Lung (tissue), 12 donors: Measurements from ENCODE around the gene KISS1R. TPM values are rescaled to one million over a fixed set of nuclear protein-coding genes. Genes with fewer than 3 reads are reported as not detected.

Experiments
- ATAC-seq: fragments of 200-7000 bp; cut with Tn5 transposase; one replicate; pipeline ENCODE4 v1.9.1; 2020; ENCODE audit warnings: moderate number of reproducible peaks; ENCODE audit not compliant: insufficient read depth, low FRiP score
- DNase-seq, 3 donors: peaks; one replicate each; pipeline ENCODE4 v3.0.0-alpha.2; 2013 to 2017
- H3K27ac ChIP-seq, 2 donors: one replicate each; pipeline ENCODE4 v1.5.1; 2013; ENCODE audit warnings: mild to moderate bottlenecking in 2 of 2, moderate library complexity in 2 of 2, control low read depth in 1 of 2, inconsistent platforms in 1 of 2, low read depth in 1 of 2, low read length in 1 of 2
- H3K27me3 ChIP-seq, 3 donors: one replicate each; pipeline ENCODE4 v1.5.1; 2013; ENCODE audit warnings: low read length in 2 of 3; ENCODE audit not compliant: control insufficient read depth in 3 of 3, insufficient read depth in 3 of 3
- H3K36me3 ChIP-seq, 4 donors: one replicate each; pipeline ENCODE4 v1.5.1; 2013; ENCODE audit warnings: low read length in 4 of 4, mild to moderate bottlenecking in 1 of 4, moderate library complexity in 1 of 4; ENCODE audit not compliant: control insufficient read depth in 4 of 4, insufficient read depth in 4 of 4
- H3K4me1 ChIP-seq, 5 donors: one replicate each; pipeline ENCODE4 v1.5.1; 2013; ENCODE audit warnings: low read length in 5 of 5, mild to moderate bottlenecking in 2 of 5, moderate library complexity in 1 of 5; ENCODE audit not compliant: control insufficient read depth in 5 of 5, insufficient read depth in 5 of 5
- H3K4me3 ChIP-seq: one replicate; pipeline ENCODE4 v1.5.1; 2013; ENCODE audit warnings: mild to moderate bottlenecking, control low read depth, moderate library complexity
- H3K9ac ChIP-seq, 2 donors: one replicate each; pipeline ENCODE4 v1.5.1; 2013; ENCODE audit warnings: low read length in 2 of 2, control low read depth in 1 of 2; ENCODE audit not compliant: insufficient read depth in 1 of 2
- H3K9me3 ChIP-seq, 4 donors: one replicate each; pipeline ENCODE4 v1.5.1; 2013; ENCODE audit warnings: low read length in 3 of 4, mild to moderate bottlenecking in 1 of 4, moderate library complexity in 1 of 4; ENCODE audit not compliant: control insufficient read depth in 4 of 4, insufficient read depth in 3 of 4
- CTCF ChIP-seq: IDR thresholded peaks from 2 replicates; pipeline ENCODE4 v1.5.1; 2012; ENCODE audit warnings: mild to moderate bottlenecking; ENCODE audit errors: control extremely low read depth, extremely low read depth
- WGBS, 2 donors: extraction: QIAGEN DNeasy Blood & Tissue Kit; methylation state at CpG; one replicate each; pipeline ENCODE4 v1.1.7; 2013; 5-methylcytosine and 5-hydroxymethylcytosine counted together
- polyA plus RNA-seq, 2 donors: library from polyadenylated mRNA; stranded (reverse); fragments of 200-250 nt; gene quantifications; one replicate each; pipeline ENCODE4 v1.2.1, GENCODE V29; 2013
- total RNA-seq, 2 donors: library from RNA; depleted of rRNA in 1 of 2; stranded (reverse); fragments of >200 nt in 1 of 2; gene quantifications; one replicate each; pipeline ENCODE4 v1.2.1, GENCODE V29; 2014 to 2021
- donor health status: control.
- donor health status: control.
- donor health status: Bipolar disorder and iron deficiency.
- donor health status: healthy.
- donor health status: DM: yes; HTN: yes; CAD: no.

Gene KISS1R
- total and polyA plus RNA-seq, 4 donors = 0.13 to 0.21 TPM; not detected in 2

GRCh38 chr19:942133-942645, 25.1 kb downstream of the KISS1R start:
- H3K9ac ChIP-seq = no peak overlapping the region

GRCh38 chr19:943551-944170, 26.5 kb downstream of the KISS1R start:
- ATAC-seq (no peak), DNase-seq (no peak)
- Histone ChIP-seq H3K9ac (no peak overlapping the region), H3K4me3 (no peak overlapping the region), H3K9me3 (peaks cover 0 to 2% (median 0%) of the 10 kb centered on the region in 4 donors), H3K27me3 (no peaks in the 10 kb centered on the region), H3K36me3 (peaks cover 0 to 15% (median 9%) of the 10 kb centered on the region in 4 donors), H3K4me1 (peaks cover 0 to 35% (median 16%) of the 10 kb centered on the region in 5 donors), H3K27ac (no peak overlapping the region)
- TF ChIP-seq CTCF = no peak
- WGBS, 2 donors = 98% methylated on average over 17 of the region's 17 CpGs

More at GRCh38 chr19:942133-942645, 25.1 kb downstream of the KISS1R start:
- DNase-seq (no peak), ATAC-seq (no peak)
- WGBS, 2 donors = 95 to 96% methylated on average over 32 of the region's 32 CpGs
- Histone ChIP-seq H3K36me3 (peaks cover 0 to 19% (median 8%) of the 10 kb centered on the region in 4 donors), H3K4me3 (no peak overlapping the region), H3K27ac (no peak overlapping the region), H3K4me1 (peaks cover 0 to 35% (median 16%) of the 10 kb centered on the region in 5 donors), H3K9me3 (peaks cover 0 to 2% (median 0%) of the 10 kb centered on the region in 4 donors), H3K27me3 (no peaks in the 10 kb centered on the region)
- TF ChIP-seq CTCF = no peak

- DNase-seq = peak in 1 of 3 donors; percentile 48
- no peak overlapping the region for H3K4me3 ChIP-seq
- no peak for ATAC-seq
- no peak overlapping the region for H3K27ac ChIP-seq
- H3K9ac ChIP-seq = no peak overlapping the region
- H3K9me3 ChIP-seq = peaks cover 0 to 2% (median 0%) of the 10 kb centered on the region in 4 donors
- H3K36me3 ChIP-seq = peaks cover 0 to 15% (median 9%) of the 10 kb centered on the region in 4 donors
- TF ChIP-seq CTCF = no peak
- no peaks in the 10 kb centered on the region for H3K27me3 ChIP-seq
- peaks cover 0 to 35% (median 16%) of the 10 kb centered on the region in 5 donors for H3K4me1 ChIP-seq
- WGBS, 2 donors = 83 to 91% methylated on average over 23 to 27 of the region's 27 CpGs
Observed at GRCh38 chr19:944171-944567, 27.0 kb downstream of the KISS1R start.
